ENCODE data around the gene FGD6. TPM values are rescaled to one million over a fixed set of nuclear protein-coding genes. Genes with fewer than 3 reads are reported as not detected.
"Not testable (repeated sequence)": the region's sequence is repeated elsewhere in the genome, so short reads cannot be mapped to it uniquely, and the experiment has no call there.

FGD6 gene
- total RNA-seq, 4 donors from 2014 or later, result 14.9 to 24.3 (median 22.4) TPM

- Histone ChIP-seq H3K27ac (no peak overlapping the region), H3K9me3 (no peaks in the 10 kb centered on the region), H3K4me1 (peaks cover 0 to 5% (median 0%) of the 10 kb centered on the region in 4 donors), H3K4me3 (no peak overlapping the region), H3K27me3 (no peaks in the 10 kb centered on the region), H3K36me3 (peaks cover 0 to 18% (median 0%) of the 10 kb centered on the region in 3 donors)
- no peak for DNase-seq
- TF ChIP-seq POLR2A (IDR thresholded peaks at IDR 0.05), result no peak
- TF ChIP-seq, protein P1, sequence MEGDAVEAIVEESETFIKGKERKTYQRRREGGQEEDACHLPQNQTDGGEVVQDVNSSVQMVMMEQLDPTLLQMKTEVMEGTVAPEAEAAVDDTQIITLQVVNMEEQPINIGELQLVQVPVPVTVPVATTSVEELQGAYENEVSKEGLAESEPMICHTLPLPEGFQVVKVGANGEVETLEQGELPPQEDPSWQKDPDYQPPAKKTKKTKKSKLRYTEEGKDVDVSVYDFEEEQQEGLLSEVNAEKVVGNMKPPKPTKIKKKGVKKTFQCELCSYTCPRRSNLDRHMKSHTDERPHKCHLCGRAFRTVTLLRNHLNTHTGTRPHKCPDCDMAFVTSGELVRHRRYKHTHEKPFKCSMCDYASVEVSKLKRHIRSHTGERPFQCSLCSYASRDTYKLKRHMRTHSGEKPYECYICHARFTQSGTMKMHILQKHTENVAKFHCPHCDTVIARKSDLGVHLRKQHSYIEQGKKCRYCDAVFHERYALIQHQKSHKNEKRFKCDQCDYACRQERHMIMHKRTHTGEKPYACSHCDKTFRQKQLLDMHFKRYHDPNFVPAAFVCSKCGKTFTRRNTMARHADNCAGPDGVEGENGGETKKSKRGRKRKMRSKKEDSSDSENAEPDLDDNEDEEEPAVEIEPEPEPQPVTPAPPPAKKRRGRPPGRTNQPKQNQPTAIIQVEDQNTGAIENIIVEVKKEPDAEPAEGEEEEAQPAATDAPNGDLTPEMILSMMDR (IDR thresholded peaks at IDR 0.05), result no peak
These were observed 31.5 kb upstream of the FGD6 start for GRCh38 chr12:95248604-95249360.

DNA sequence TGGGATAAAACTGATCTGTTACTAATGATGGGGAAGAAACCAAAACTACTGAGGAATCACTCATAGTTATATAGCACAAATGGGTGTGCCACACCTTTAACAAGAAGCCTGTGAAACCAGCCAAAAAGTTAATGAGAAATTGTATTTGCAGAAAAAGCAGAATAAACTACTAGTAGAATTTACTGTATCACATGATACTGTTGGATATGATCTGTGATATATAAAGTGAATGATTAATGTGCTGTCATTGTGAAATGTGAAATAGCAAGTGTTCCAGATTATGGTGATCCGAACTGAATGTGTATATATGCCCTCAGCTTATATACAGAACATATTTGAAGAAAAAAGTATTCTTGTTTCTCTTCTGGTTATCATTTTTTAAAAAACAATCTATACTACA, 30.8 kb upstream of the FGD6 start:
- H3K9me3 ChIP-seq, result no peaks in the 10 kb centered on the region
- TF ChIP-seq POLR2A (IDR thresholded peaks at IDR 0.05), result no peak
- TF ChIP-seq, protein P1 (IDR thresholded peaks at IDR 0.05), result no peak
- H3K4me1 ChIP-seq, result peaks cover 0 to 5% (median 0%) of the 10 kb centered on the region in 4 donors
- H3K36me3 ChIP-seq, result peaks cover 0 to 11% (median 0%) of the 10 kb centered on the region in 3 donors
- H3K27me3 ChIP-seq, result no peaks in the 10 kb centered on the region
- no peak overlapping the region for H3K4me3 ChIP-seq
- no peak overlapping the region for H3K27ac ChIP-seq
- no peak for DNase-seq

GRCh38 chr12:95244350-95244749, 27.1 kb upstream of the FGD6 start:
- Histone ChIP-seq H3K4me1 (no peaks in the 10 kb centered on the region), H3K27me3 (no peaks in the 10 kb centered on the region), H3K27ac (no peak overlapping the region), H3K4me3 (no peak overlapping the region), H3K9me3 (no peaks in the 10 kb centered on the region), H3K36me3 (peaks cover 0 to 9% (median 0%) of the 10 kb centered on the region in 3 donors)
- no peak for DNase-seq
- TF ChIP-seq, protein P1 (IDR thresholded peaks at IDR 0.05), result no peak
- TF ChIP-seq POLR2A (IDR thresholded peaks at IDR 0.05), result no peak

DNA sequence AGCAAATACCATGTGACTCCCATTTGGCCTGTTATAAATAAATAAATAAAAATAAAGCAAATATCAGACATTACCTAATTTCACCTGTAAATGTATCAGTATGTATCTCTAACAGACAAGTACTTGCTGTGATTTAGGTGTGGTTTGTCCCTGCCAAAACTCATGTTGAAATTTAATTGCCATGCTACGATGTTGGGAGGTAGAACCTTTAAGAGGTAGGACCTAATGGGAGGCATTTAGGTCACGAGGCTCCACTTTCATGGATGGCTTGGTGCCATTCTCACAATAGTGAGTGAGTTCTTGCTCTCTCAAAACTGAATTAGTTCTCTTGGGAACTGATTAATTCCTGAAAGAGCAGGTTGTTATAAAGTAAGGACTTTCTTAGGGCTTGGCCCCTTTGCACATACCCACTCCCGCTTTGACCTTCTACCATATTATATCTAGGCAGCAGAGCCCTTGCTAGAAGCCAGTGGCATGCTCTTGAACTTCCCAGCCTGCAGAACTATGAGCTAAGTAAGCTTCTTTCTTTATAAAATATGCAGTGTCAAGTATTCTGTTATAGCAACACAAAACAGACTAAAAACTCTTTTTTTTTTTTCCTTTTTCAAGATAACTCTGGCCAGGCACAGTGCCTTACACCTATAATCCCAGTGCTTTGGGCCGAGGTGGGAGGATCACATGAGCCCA, 26.4 kb upstream of the FGD6 start:
- Histone ChIP-seq H3K36me3 (peaks cover 0 to 9% (median 0%) of the 10 kb centered on the region in 3 donors), H3K4me3 (no peak overlapping the region), H3K9me3 (no peaks in the 10 kb centered on the region), H3K27me3 (no peaks in the 10 kb centered on the region), H3K27ac (no peak overlapping the region), H3K4me1 (no peaks in the 10 kb centered on the region)
- TF ChIP-seq, protein P1 (IDR thresholded peaks at IDR 0.05), result no peak
- no peak for TF ChIP-seq POLR2A (IDR thresholded peaks at IDR 0.05)
- no peak for DNase-seq

DNA sequence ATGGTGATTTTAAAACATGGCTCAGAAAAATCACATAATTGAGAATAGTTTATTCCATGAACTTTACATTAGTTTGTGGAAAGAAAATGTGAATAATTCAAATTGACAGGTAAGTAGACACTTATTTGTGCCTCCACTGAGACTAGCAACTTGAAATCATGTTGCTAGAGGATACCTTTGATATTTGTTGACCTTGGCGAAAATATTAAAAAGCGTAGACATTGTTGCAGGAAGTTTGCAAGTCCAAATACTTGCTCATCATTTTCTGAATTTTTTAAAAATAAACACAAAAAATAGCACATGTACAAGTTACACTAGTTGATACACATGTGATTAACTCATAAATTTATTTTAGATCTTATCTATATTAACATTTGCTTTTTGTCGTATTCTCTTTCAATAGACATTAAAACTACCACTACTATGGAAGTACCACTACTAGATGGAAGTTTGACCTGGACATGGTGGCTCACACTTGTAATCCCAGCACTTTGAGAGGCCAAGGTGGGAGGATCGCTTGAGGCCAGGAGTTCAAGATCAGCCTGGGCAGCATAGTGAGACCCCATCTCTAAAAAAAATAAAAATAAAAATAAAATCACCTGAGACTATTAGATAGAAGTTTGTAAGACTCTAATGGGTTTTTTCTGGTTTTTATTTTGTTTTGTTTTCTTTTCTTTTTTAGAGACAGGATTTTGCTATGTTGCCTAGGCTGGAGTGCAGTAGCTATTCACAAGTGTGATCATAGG, 24.7 kb upstream of the FGD6 start:
- no peaks in the 10 kb centered on the region for H3K9me3 ChIP-seq
- no peak overlapping the region for H3K27ac ChIP-seq
- TF ChIP-seq, protein P1 (IDR thresholded peaks at IDR 0.05), result no peak
- no peak for TF ChIP-seq POLR2A (IDR thresholded peaks at IDR 0.05)
- no peaks in the 10 kb centered on the region for H3K4me1 ChIP-seq
- no peak for DNase-seq
- H3K36me3 ChIP-seq, result peaks cover 0 to 9% (median 0%) of the 10 kb centered on the region in 3 donors
- no peak overlapping the region for H3K4me3 ChIP-seq
- no peaks in the 10 kb centered on the region for H3K27me3 ChIP-seq

- H3K27ac ChIP-seq, DNase-seq, H3K9me3 ChIP-seq, H3K27me3 ChIP-seq, H3K36me3 ChIP-seq, H3K4me1 ChIP-seq, H3K4me3 ChIP-seq: not testable (repeated sequence)
These were observed 23.9 kb upstream of the FGD6 start for GRCh38 chr12:95241138-95241537.
